Measurements from ENCODE around the gene TMEM220. TPM values are rescaled to one million over a fixed set of nuclear protein-coding genes. Genes with fewer than 3 reads are reported as not detected.
A peak's percentile ranks its signal among the peaks of the same experiment; 100 is the strongest.

TMEM220 gene
- 10.5 and 11.6 TPM in 2 replicates for total RNA-seq
- 30.0 and 32.4 TPM in 2 replicates for polyA plus RNA-seq

- Histone ChIP-seq H3K4me1 (ENCODE audit: insufficient read depth) (peaks cover 28% of the 10 kb centered on the region), H3K27ac (peak within 1 kb of the TSS; percentile 98), H3K79me2 (no peaks in the 10 kb centered on the region), H3K4me2 (peak within 1 kb of the TSS; percentile 87), H3K36me3 (replicated peaks; ENCODE audit: insufficient read depth, low read depth) (no peaks in the 10 kb centered on the region), H2AFZ (peak within 1 kb of the TSS; percentile 78), H4K20me1 (ENCODE audit: insufficient read depth, poor library complexity, severe bottlenecking) (no peaks in the 10 kb centered on the region), H3K27me3 (no peaks in the 10 kb centered on the region), H3K9me2 (replicated peaks; ENCODE audit: insufficient read depth) (no peaks in the 10 kb centered on the region), H3K4me3 (peak within 1 kb of the TSS; percentile 66), H3K9me3 (ENCODE audit: low read depth) (no peaks in the 10 kb centered on the region)
- no peak for TF ChIP-seq EZH2phosphoT487 (IDR thresholded peaks at IDR 0.05; ENCODE audit: low read depth, severe bottlenecking, unreplicated experiment)
- TF ChIP-seq CTCF (IDR thresholded peaks at IDR 0.05; ENCODE audit: poor library complexity): no peak
- no peak for TF ChIP-seq EZH2 (IDR thresholded peaks at IDR 0.05; ENCODE audit: borderline replicate concordance)
- WGBS (ENCODE audit: low lambda C conversion rate, missing lambda C conversion rate): 5% methylated on average over 69 of the region's 79 CpGs
- DNase-seq (ENCODE audit: low spot score): peak; percentile 89
Measured at GRCh38 chr17:10729334-10730193, at the start of gene TMEM220. Gene TMEM220 (minus strand): TSS chr17:10730023. CDS start chr17:10729851, 172 bp downstream.

- WGBS (ENCODE audit: low lambda C conversion rate, missing lambda C conversion rate): 69% methylated on average over 2 of the region's 2 CpGs
- Histone ChIP-seq H3K9me3 (ENCODE audit: low read depth) (no peaks in the 10 kb centered on the region), H2AFZ (no peak overlapping the region), H3K79me2 (no peaks in the 10 kb centered on the region), H4K20me1 (ENCODE audit: insufficient read depth, poor library complexity, severe bottlenecking) (no peaks in the 10 kb centered on the region), H3K4me3 (no peak overlapping the region), H3K27me3 (no peaks in the 10 kb centered on the region), H3K9me2 (replicated peaks; ENCODE audit: insufficient read depth) (no peaks in the 10 kb centered on the region), H3K4me1 (ENCODE audit: insufficient read depth) (no peaks in the 10 kb centered on the region), H3K4me2 (no peak overlapping the region), H3K27ac (no peak overlapping the region), H3K36me3 (replicated peaks; ENCODE audit: insufficient read depth, low read depth) (no peaks in the 10 kb centered on the region)
- TF ChIP-seq EZH2phosphoT487 (IDR thresholded peaks at IDR 0.05; ENCODE audit: low read depth, severe bottlenecking, unreplicated experiment) (no peak), CTCF (IDR thresholded peaks at IDR 0.05; ENCODE audit: poor library complexity) (no peak), EZH2 (IDR thresholded peaks at IDR 0.05; ENCODE audit: borderline replicate concordance) (no peak)
- no peak for DNase-seq (ENCODE audit: low spot score)
Measured at GRCh38 chr17:10779609-10780008, 49.8 kb upstream of the TMEM220 start.

DNA sequence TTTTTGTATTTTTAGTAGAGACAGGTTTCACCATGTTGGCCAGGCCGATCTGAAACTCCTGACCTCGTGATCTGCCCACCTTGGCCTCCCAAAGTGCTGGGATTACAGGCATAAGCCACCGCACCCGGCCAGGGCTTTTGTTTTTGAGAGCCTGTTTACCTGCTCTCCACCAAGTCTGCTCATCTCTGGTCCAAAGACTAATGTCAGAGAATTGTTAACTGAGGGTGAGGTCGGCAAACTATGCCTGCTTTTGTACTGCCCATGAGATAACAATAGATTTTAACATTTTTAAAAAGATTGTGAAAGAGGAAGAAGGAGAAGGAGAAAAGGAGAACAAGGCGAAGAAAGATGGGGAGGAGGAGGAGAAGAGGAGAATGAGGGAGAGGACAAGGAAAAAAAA, 48.1 kb upstream of the TMEM220 start:
- peak overlapping the region; percentile 57 for H3K27ac ChIP-seq
- H3K36me3 ChIP-seq (replicated peaks; ENCODE audit: insufficient read depth, low read depth): no peaks in the 10 kb centered on the region
- TF ChIP-seq EZH2 (IDR thresholded peaks at IDR 0.05; ENCODE audit: borderline replicate concordance) (no peak), CTCF (IDR thresholded peaks at IDR 0.05; ENCODE audit: poor library complexity) (no peak), EZH2phosphoT487 (IDR thresholded peaks at IDR 0.05; ENCODE audit: low read depth, severe bottlenecking, unreplicated experiment) (no peak)
- no peak overlapping the region for H2AFZ ChIP-seq
- H3K27me3 ChIP-seq: no peaks in the 10 kb centered on the region
- no peak overlapping the region for H3K4me2 ChIP-seq
- no peak overlapping the region for H3K4me3 ChIP-seq
- no peaks in the 10 kb centered on the region for H3K9me3 ChIP-seq (ENCODE audit: low read depth)
- no peaks in the 10 kb centered on the region for H4K20me1 ChIP-seq (ENCODE audit: insufficient read depth, poor library complexity, severe bottlenecking)
- WGBS (ENCODE audit: low lambda C conversion rate, missing lambda C conversion rate): 65% methylated on average over 6 of the region's 6 CpGs
- H3K79me2 ChIP-seq: no peaks in the 10 kb centered on the region
- no peak for DNase-seq (ENCODE audit: low spot score)
- H3K4me1 ChIP-seq (ENCODE audit: insufficient read depth): no peaks in the 10 kb centered on the region
- no peaks in the 10 kb centered on the region for H3K9me2 ChIP-seq (replicated peaks; ENCODE audit: insufficient read depth)

Data from hepatocyte (in vitro differentiated cells).